NCI-H1694 treated with DMSO at 0.1 percent for 48 hours (cell line): ENCODE data around the gene BCHE.

ENCODE experiments used
- DNase-seq: peaks from one replicate; lab custom pipeline; 2025; lab: John Stamatoyannopoulos, UW

BCHE gene

DNA sequence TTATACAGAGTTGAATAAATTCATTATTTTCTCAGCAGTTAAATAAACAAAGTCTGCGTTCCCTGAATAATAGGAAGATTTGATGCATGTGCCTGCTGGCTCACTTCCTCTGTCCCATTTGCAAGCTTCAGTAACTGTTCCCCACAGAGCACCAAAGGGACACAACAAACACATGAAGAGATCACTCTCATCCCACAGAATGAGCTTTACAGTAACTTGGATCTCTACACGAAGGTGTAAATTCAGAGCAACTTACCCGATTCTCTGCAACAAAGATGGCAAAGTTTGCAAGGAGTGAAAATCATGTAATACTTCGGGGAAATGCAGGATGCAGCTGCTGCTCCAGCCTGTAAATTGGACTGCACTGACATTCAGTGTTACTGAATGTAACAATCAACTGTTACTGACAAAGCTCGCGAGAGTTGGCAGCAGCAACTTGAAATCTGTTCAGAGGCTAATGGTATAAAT lies at the start of gene BCHE:
Gene BCHE (minus strand): TSS at position 366 of the 468 bp plus-strand sequence. CDS start 6,390 bp downstream, outside the sequence.
- no peak for DNase-seq

DNA sequence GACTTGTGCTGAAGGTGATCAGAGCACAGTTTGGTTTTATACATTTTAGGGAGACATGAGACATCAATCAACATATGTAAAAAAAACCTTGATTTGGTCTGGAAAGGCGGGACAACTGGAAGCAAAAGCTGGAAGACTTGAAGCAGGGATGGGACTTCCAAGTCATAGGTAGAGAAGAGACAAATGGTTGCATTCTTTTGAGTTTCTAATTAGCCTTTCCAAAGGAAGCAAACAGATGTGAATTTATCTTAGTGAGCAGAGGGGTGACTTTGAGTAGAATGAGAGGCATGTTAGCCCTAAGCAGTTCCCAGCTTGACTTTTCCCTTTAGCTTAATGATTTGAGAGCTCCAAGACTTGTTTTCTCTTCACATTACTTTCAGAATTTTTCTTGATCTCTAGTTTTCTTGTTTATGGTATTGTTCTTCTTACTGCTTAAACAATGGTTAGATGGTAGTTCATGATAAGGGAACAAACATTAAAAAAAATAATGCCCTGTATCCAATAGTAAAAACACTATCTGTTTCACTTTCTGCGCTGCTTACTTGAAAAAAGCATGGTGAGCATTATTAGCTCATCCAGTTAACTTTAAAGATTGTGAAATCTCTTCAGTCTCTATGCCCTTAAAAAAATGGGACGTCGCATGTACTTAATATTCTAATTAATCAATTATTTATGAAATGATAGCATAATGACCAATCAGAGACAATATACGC lies 48.5 kb upstream of the BCHE start:
- no peak for DNase-seq

DNA sequence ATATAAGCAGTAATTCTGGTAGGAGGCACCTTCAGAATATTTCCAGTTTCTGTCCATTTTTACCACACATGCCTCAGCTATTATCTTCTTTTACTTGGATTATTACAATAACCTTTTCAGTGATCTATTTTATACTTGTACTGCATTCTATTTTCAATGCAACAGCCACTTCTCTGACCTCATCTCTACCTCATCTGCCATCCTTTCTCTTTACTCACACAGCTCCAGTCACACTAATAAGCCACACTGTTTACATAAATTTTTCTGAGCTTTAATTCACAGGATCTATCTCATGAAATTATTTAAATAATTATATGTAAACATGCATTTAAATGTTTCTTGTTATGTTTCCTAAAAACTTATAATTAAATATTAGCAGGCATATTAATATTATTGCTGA lies 47.3 kb upstream of the BCHE start:
- no peak for DNase-seq

DNA sequence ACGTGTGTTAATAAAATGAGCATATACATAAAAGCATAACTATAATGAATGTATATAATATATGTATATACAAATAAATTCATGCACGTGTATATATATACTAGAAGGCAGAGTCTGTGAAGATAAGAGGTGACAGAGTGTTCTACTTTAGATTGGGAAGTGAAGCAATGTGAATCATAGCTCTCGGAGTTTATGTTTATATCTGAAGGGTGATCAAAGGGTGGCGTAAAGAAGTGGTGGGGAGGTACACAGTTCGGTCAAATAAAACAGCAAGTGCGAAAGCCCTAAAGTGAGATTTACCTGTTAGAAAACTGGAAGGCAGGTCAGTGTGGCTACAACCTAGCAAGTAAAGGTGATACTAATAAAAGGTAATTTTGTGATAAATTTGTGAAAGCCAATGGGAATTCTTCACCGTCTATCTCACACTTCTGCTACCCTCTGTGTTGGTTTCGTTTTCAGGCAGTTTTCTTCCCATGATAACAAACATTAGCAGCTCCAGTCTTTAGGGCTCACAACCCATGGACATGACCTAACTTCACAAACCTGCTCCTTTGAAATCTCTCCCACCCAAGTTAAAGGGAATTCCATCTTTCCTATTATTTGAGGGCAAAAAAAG lies 46.7 kb upstream of the BCHE start:
- DNase-seq, result no peak

DNA sequence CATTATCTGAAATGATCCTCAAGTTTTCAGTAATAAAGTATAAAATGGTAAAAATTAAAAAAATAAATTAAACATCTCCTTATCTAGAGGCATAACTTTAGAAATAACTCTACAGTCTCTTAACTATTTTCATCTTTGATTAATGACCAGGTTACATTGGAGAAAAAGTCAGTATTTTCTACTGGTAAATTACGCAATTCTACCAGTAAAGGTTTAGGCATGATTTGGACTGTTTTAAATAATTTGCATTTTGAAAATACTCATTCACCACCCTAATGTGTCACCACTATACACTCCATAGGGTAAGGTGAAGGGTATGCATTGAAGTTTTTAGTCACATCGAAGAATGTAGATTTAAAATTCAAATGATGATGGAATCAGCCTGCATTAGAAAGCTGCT lies 45.9 kb upstream of the BCHE start:
- no peak for DNase-seq

DNA sequence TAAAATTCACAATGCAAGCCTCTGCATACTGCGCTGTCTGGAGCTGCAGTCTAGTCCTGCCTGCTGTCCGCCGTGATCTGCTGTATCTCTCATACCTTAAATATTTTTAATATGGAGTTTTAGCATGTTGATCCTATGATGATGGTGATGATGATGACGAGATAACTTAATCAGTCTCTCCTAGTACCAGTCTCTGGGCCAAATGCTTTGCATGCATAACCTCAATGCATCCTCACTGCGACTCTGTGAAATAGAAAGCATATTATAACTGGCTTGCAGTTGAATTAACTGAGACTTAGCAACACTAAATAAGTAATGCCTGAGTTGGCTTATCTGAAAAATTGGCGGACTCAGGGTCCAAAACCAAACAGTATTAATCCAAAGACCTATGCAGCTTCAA lies 38.4 kb upstream of the BCHE start:
- no peak for DNase-seq

DNA sequence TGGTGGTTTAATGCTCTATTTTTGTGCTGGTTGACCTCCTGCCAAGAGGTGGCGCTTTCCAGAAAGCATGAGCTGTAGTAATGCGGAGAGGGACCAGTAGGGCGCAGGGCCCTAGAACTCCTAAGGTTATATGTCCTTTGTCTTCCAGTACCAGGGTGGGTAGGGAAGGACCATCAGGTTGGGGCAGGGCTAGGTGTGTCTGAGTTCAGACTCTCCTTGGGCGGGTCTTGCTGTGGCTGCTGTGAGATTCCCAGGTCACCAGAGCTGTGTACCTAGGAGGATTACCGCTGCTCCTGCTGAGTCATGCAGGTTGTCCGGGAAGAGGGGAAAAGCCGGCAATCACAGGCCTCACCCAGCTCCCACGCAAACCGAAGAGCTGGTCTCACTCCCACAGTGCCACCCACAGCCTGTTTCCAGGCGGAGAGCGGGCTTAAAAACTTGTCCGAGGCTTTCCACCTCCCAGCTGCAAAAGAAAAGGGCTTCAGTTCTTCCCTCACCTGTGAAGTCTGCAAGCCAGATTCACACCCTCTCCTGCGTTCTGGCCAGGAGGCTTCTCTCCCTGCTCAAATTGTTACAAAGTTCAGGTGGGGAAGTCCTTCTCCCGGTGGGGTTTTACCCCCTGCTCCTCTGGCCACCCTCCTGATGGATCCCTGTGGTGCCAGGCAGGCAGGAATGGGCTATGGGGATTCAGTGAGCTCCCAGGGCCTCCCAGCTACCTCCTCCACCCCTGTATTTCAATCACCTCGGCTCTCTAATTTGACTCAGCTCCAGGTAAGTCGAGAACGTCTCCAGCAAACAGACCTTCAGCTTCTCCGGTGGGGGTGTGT lies 37.7 kb upstream of the BCHE start:
- DNase-seq, result no peak

DNA sequence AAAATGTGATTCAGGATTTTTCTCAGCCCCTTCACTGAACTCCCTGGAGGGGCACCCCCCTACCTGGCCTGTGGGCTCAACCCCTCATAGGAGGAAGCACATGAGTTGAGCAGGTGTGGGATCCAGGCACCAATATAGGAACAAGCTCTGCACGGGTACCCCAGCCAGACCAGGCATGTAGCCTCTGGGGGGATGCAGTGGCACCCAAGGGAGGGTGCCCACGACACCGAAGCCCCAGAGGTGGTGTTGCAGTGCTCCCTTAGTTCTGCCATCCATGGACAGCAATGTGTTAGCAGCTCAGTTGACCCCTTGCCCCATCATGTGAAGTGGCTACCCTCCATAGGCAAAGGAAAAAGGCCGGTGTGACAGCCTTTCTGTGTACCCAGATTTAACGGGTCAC lies 30.9 kb upstream of the BCHE start:
- DNase-seq, result no peak

DNA sequence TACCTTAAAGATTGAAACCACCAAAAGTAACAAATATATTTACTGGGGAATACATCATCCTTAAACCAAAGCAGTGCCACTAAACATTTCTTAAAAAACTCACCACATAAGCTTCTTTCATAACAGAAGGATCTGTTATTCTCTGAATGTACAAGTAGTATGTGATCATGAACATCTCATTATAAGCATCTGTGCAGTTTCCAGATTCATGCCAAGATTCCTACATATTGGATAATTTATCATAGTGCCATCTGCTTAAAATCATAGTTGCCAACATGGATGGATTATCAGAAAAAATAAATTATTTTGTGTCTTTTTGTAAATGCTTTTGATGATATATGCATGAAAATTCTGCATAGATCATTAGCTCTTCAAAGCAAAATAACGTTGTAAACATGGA lies 21.8 kb upstream of the BCHE start:
- peak; percentile 44 for DNase-seq

DNA sequence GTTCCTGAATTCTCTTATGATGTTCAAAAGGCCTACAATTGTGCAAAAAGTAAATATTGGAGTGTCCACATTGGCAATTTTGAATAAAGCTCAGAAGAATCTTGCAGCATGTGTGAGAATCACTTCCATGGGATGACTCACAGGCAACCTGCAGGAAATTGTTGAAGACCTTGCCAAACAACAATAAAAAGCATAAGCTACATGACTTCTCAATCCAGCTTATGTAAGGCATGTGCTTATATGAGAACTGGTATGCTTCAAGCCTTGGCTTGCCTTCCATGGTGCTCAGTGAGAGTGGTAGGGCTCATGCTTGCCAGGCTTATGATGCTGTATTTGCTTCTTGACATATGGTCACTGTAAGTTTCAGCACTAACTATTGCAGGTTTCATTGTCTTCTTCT lies 18.4 kb upstream of the BCHE start:
- peak; percentile 33 for DNase-seq

DNA sequence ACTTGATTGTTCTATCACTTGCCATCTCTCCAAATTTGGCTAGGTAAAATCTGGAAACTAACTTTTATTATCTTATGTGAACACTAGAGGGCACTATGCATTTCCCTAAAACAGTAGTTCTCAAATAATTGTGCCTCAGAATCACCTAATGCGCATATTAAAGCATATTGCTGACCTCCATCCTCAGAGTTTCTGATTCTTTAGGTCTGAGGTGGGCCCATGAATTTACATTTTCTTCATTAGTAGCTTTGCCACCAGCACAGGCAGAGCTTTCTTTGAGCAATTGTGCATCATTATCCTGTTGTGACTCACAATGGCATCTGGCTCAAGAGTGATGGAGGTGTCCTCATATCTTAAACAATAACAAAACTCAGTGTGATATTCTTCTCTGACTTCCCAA lies 17.5 kb upstream of the BCHE start:
- peak; percentile 12 for DNase-seq

DNA sequence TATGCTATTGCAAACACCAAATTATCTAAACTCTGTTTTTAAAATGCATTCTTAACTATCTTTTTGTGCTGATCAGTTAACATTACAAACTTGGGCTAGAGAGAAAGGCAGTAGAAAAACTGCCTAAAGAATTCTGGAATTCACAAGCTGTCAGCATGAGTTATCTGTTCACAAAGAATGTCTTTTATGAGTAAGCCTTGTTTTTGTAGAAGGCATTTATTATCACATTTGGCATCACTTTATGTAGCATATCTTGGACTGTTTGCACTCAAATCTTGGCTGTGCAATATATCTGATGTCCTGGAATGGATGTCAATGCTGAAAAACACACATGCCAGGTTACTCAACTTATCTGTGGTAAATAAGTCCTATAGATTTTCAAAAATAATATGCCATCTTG lies 15.5 kb upstream of the BCHE start:
- DNase-seq, result no peak

DNA sequence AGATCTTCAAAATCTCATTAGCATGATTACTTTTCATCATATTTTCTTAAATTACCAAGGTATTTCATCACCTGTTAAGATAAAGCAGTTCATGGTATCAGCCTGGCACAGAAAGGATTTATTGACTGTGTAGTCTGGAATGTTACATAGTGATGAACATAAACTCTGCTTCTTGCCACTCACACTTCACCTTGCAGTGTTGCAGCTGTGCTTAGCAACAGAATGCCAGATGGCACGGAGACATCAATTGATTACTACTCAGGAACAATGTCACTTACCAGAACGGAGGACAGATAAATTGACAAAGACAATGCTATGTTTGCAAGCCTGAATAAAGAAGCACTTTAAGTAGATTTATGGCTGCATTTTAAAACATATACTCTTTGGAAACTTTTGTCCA lies 15.0 kb upstream of the BCHE start:
- DNase-seq, result no peak

DNA sequence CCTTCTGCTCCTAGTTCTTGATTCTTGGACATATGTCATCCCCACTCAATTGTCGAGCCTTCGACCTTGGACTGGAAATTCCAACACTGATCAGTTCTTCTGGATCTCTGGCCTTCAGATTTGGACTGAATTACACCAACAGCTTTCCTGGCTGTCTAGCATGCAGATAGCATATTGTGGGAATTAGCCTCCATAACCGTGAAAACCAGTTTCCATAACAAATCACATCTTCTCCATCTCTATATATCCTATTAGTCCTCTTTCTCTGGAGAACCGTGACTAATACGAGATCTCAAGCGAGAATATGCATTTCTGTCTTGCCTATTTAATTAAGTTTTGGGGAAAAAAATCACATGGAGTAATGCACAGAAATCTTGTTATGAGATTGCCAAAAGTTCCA lies 8.8 kb upstream of the BCHE start:
- no peak for DNase-seq

DNA sequence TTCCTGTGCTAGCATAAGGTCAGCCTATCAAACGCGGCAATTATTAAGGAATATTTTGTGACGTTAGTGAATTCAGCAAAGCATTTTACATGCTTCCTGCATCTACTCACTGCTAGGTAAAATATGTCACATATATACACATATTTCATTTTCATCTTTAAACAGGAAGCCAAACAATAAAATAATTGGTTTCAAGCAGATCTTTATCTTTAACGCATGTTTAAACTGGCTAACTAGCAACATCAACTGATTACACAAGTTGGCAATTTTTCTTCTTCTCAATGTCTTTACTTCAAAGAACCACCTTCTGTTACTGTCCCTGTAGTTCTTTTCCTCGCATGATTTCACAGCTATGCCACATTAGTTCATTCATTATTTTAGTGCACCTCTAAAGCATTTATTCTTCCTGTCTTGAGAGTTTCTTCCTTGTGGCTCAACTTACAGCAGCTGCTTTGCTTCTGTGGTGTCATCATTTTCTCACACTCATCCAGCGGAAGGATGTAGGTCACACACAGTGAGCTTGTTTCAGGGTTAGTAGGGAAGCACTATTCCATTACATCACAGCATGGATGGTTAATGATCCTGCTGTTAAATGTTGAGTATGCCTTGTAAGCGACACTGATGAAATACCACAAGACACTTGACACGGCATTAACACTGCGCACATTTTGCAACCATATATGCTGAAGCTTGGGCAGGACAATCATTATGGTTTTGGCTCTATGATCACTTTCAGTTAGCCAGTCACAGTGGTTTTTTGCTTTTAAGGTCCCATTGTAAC lies 2.3 kb upstream of the BCHE start:
- no peak for DNase-seq

DNA sequence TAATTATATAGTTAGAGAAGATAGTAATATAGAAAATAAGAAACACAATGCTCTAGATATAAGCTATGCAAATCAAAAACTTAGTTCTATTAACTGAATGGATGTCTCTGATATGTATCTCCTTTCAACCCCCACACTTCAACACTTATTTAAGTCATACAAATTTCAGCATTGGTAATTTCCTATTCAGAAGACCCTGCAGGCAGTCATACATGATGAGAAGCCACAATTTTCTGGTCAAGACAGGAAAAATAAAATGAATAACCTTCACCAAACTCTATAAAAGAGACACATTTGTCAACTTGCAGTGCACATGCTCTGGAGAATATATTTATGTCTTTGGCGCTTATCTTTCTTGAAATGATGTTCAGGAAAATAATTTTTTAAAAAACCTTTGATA lies 578 bp upstream of the BCHE start:
- no peak for DNase-seq

DNA sequence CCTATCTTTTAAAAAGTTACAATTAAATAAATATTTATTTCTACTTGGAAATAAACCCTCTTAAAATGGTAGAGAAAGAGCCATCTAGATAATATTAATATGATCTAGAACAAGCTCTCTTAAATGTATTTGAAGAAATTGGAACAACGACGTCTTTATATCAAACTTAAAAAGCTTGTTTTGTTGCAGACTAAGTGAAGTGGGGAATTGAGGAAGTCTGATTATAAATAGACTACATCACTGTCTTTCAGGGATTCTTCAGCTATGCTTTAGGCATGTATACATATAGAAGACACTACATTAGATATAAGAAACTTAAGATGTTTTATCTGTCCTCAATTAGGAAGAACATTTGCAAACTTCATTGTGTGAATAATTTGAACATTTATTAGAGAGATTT lies 1.8 kb downstream of the BCHE start:
- DNase-seq, result no peak

DNA sequence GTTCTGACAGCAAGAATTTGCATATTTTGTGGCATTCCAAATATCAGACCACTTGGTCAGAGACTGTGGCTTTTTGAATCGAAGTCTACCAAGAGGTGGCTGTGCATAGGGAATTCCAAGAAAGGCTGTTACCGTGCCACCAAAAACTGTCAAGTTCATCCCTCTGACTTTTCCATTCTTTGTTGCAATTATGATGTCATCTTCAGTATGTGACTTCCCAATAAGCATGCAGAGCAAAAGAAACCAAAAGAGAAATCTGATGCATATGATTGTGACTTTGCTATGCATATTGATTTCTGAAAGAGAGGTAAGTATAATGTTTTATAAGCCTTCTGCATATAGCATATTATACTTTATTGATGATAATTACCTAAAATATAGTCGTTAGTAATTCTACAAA lies 6.5 kb downstream of the BCHE start:
- DNase-seq, result no peak

DNA sequence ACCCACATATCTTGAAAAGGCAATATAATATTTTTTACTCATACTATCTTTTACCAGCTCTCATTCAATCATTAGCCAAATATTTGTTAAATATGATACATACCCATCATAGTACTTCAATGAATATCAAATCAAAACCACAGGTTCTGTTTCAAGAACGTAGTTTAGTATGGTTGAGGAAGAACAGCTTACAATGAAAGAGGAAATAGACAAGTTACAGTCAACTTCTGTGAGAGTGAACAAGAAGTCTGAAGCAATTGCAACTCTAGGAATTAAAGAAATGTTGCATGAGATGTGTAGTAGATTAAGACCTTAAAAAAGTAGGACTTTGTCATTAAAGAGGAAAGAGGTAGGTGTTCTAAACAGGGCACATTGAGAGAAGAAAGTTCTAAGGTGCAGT lies 9.3 kb downstream of the BCHE start:
- no peak for DNase-seq

DNA sequence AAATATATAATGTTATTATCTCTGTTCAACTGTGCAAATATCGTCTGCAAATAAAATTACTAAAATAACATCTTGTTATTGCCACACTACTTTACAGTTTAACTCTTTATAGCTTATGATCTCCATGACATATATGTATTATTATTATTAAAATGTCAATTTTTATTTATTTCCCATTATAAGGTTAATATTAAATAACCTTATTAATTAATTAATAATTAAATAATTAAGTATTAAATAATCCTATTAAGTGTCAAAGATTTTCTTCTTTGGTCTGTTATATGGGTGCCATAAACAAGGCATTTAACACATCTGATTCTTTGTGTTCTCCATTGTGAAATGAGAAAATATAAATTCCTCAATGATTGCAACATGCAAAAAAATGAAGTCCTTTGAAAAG lies 10.0 kb downstream of the BCHE start:
- DNase-seq, result no peak

DNA sequence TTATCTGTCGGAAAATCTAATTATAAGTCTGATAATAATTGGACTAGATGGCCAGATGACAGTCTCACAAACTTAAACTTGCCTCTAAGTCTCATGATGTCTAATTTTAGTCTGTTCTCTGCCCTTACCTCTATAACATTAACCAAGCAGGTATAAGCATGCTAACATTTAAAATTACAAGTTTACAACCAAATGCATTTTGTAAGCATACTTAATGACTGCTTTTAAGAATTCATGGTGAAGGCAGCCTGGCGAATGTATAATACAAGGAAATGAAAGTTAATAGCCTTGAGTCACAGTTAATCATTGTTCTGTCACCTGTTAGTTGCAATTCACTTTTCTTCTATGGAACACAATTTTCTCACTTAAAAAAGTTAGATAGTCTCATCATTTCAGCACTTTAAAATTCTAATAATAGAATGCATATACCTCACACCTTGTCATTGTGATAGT lies 16.5 kb downstream of the BCHE start:
- no peak for DNase-seq

DNA sequence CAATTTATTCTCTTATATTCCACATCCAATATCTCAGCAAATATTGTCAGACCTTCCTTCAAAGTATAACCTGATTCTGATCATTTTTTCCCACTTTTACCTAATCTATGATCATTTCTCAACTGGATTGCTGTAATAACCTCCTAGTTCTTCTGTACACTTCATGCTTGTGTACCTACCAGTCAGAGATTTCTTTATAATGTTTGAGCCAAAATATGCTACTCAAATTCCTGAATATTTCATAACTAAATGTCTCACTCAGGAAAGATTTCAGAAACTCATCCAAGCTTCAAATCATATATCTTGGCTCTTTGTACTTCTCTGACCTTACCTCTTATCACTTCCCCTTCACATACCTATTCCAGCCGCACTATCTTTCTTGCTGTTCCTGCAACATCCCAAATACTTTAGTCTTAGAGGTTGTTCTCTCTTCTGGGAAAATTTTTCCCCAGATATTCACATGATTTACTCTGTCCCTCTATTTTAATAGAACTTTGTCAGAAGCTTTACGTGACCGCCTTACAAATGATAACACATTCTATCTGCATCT lies 20.0 kb downstream of the BCHE start:
- no peak for DNase-seq
